Uterus (tissue), 2 donors: ENCODE measurements around the gene ARHGAP10.

ENCODE experiments used
- POLR2A ChIP-seq, 2 donors: fragments of 450-650 bp; IDR thresholded peaks; one replicate each; pipeline ENCODE4 v1.6.1; 2016; ENCODE audit warnings: antibody characterized with exemption in 2 of 2, mild to moderate bottlenecking in 1 of 2, moderate library complexity in 1 of 2
- TF ChIP-seq, protein P1 (sequence below), 4 experiments: fragments of 200-600 bp in 2 of 4; fragments of 450-650 bp in 2 of 4; sonication (generic) in 2 of 4; IDR thresholded peaks; one replicate each; pipeline ENCODE4 v1.5.1; 2016 to 2019; ENCODE audit warnings: antibody characterized with exemption in 4 of 4, mild to moderate bottlenecking in 2 of 4, moderate library complexity in 1 of 4

DNA sequence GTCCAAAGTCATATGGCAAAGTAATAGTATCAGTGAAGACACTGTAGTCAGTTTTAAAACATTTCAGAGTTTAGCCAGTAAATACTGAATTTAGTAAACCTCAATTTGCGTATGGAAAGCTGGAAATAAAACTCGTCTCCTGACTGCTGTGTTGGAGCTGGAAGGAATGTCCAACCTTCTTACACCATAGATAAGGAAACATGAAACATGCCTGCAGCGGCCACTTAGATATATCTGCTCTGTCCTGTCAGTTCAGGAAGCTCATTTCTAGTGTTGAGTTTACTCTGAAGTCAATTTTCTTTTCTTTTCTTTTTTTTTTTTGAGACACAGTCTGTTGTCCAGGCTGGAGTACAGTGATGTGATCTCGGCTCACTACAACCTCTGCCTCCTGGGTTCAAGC, 21.2 kb downstream of the ARHGAP10 start:
- TF ChIP-seq, protein P1, sequence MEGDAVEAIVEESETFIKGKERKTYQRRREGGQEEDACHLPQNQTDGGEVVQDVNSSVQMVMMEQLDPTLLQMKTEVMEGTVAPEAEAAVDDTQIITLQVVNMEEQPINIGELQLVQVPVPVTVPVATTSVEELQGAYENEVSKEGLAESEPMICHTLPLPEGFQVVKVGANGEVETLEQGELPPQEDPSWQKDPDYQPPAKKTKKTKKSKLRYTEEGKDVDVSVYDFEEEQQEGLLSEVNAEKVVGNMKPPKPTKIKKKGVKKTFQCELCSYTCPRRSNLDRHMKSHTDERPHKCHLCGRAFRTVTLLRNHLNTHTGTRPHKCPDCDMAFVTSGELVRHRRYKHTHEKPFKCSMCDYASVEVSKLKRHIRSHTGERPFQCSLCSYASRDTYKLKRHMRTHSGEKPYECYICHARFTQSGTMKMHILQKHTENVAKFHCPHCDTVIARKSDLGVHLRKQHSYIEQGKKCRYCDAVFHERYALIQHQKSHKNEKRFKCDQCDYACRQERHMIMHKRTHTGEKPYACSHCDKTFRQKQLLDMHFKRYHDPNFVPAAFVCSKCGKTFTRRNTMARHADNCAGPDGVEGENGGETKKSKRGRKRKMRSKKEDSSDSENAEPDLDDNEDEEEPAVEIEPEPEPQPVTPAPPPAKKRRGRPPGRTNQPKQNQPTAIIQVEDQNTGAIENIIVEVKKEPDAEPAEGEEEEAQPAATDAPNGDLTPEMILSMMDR (IDR thresholded peaks at IDR 0.05) = no peak
- no peak for TF ChIP-seq POLR2A (IDR thresholded peaks at IDR 0.05)
